ENCODE data around the gene PHACTR3. TPM values are rescaled to one million over a fixed set of nuclear protein-coding genes. Genes with fewer than 3 reads are reported as not detected.

Gene PHACTR3
- total and polyA plus RNA-seq, 2 of the 8 experiments (the other 6 are each of a cell fraction or from before 2014, with no cell fraction given) = 0.05 to 0.13 TPM

GRCh38 chr20:59873409-59873808, 269.1 kb downstream of the PHACTR3 start:
- Histone ChIP-seq H2BK5ac (ENCODE audit: low read depth, low read length) (no peak overlapping the region), H2AFZ (ENCODE audit: low read length) (no peak overlapping the region), H3K4me1 (replicated peaks in 1 of 4; ENCODE audit: control insufficient read depth in 3 of 4, insufficient read depth in 4 of 4, low read length in 3 of 4) (no peaks in the 10 kb centered on the region), H3K79me2 (ENCODE audit: control insufficient read depth in 1 of 2, insufficient read depth in 2 of 2, low read length in 2 of 2) (no peaks in the 10 kb centered on the region), H3K23me2 (ENCODE audit: low read depth, low read length) (no peaks in the 10 kb centered on the region), H3K9me3 (ENCODE audit: insufficient read depth in 2 of 2, low read depth in 1 of 2, low read length in 1 of 2) (peaks cover 31 to 52% of the 10 kb centered on the region in 2 experiments), H2BK20ac (ENCODE audit: low read length) (no peak overlapping the region), H3K4ac (replicated peaks; ENCODE audit: insufficient read length, low read depth, low read length) (no peak overlapping the region), H2AK5ac (ENCODE audit: low read depth, low read length) (no peak overlapping the region), H4K20me1 (replicated peaks in 1 of 2; ENCODE audit: control insufficient read depth in 1 of 2, insufficient read depth in 2 of 2, low read length in 2 of 2) (no peaks in the 10 kb centered on the region), H2BK120ac (replicated peaks; ENCODE audit: low read depth, low read length) (no peak overlapping the region), H3K9ac (replicated peaks in 1 of 4; ENCODE audit: extremely low read depth in 1 of 4, low read depth in 3 of 4, low read length in 3 of 4) (no peak overlapping the region), H3K27me3 (replicated peaks in 1 of 4; ENCODE audit: control insufficient read depth in 3 of 4, extremely low read depth in 1 of 4, insufficient read depth in 3 of 4, low read length in 3 of 4) (no peaks in the 10 kb centered on the region; a peak in 1 of 7 replicates), H3K14ac (ENCODE audit: insufficient read length) (no peak overlapping the region), H3K27ac (ENCODE audit: low read depth, low read length) (no peak overlapping the region), H2BK12ac (ENCODE audit: low read depth, low read length) (no peak overlapping the region), H3K23ac (ENCODE audit: insufficient read length) (no peak overlapping the region), H4K5ac (ENCODE audit: insufficient read length, low read depth, low read length) (no peak overlapping the region), H3K4me3 (ENCODE audit: extremely low read depth in 1 of 4, insufficient read depth in 2 of 4, low read depth in 3 of 4, low read length in 4 of 4) (no peak overlapping the region), H4K91ac (replicated peaks; ENCODE audit: insufficient read length, low read length) (no peak overlapping the region), H3K4me2 (ENCODE audit: insufficient read depth in 1 of 2, low read depth in 2 of 2, low read length in 2 of 2) (no peak overlapping the region), H2BK15ac (ENCODE audit: low read length) (no peak overlapping the region), H3K36me3 (ENCODE audit: control insufficient read depth in 2 of 4, insufficient read depth in 4 of 4, low read length in 3 of 4) (no peaks in the 10 kb centered on the region), H3K79me1 (ENCODE audit: low read depth, low read length) (no peaks in the 10 kb centered on the region), H3K18ac (ENCODE audit: extremely low read depth, low read length) (no peak overlapping the region), H4K8ac (ENCODE audit: extremely low read depth, insufficient read depth, low read length) (no peak overlapping the region), H3K56ac (replicated peaks; ENCODE audit: insufficient read length, low read depth, low read length) (no peak overlapping the region)
- no peak for FAIRE-seq
- CTCF ChIA-PET (ENCODE audit: partially characterized antibody) = no interaction called here
- DNase-seq (ENCODE audit: low read depth in 1 of 2, low spot score in 2 of 2) = no peak
- WGBS, 2 experiments (ENCODE audit: extremely low coverage in 1 of 2, insufficient coverage in 1 of 2, insufficient read length in 1 of 2, insufficient replicate concordance in 2 of 2, low coverage in 1 of 2, low lambda C conversion rate in 2 of 2, missing lambda C conversion rate in 1 of 2) = 53% methylated on average over 1 of the region's 1 CpG; no CpG with 5 or more reads in 1 of the 2 experiments
- TF ChIP-seq POLR2A (IDR thresholded peaks at IDR 0.05; ENCODE audit: control extremely low read depth in 1 of 2, low read depth in 2 of 2, low read length in 2 of 2) (no peak), JUN (IDR thresholded peaks at IDR 0.05; ENCODE audit: low read depth, low read length) (no peak), MAX (IDR thresholded peaks at IDR 0.05) (no peak)
- POLR2A ChIA-PET (ENCODE audit: partially characterized antibody) = no interaction called here
